SK-N-SH treated with all-trans-retinoic acid at 6 μM for 48 hours (cell line): ENCODE results near the gene FRAT2.

Experiments used
- ATAC-seq: fragments of 200-7000 bp; cut with Tn5 transposase; 3 replicates; pipeline ENCODE4 v1.9.1; 2020; ENCODE audit warnings: mild to moderate bottlenecking, moderate library complexity
- ARNTL ChIP-seq: fragments of 450-650 bp; formaldehyde crosslinking; IDR thresholded peaks from 2 replicates; pipeline ENCODE4 v1.5.0; 2020; ENCODE audit warnings: low read depth, mild to moderate bottlenecking, moderate library complexity, borderline replicate concordance
- BACH2 ChIP-seq: fragments of 250-450 bp; sonication (Bioruptor Pico); IDR thresholded peaks from 2 replicates; pipeline ENCODE4 v1.9.0; 2021; ENCODE audit warnings: mild to moderate bottlenecking, borderline replicate concordance
- CSDC2 ChIP-seq: fragments of 250-450 bp; sonication (Bioruptor Pico); IDR thresholded peaks from 2 replicates; pipeline ENCODE4 v1.5.0; 2020; ENCODE audit warnings: mild to moderate bottlenecking, moderate library complexity
- ESRRG ChIP-seq: fragments of 250-450 bp; sonication (Bioruptor Pico); IDR thresholded peaks from 2 replicates; pipeline ENCODE4 v1.6.1; 2021; ENCODE audit warnings: mild to moderate bottlenecking
- GLIS3 ChIP-seq: fragments of 250-450 bp; sonication (Bioruptor Pico); IDR thresholded peaks from 2 replicates; pipeline ENCODE4 v1.5.0; 2020; ENCODE audit warnings: mild to moderate bottlenecking, moderate library complexity
- ISL1 ChIP-seq: fragments of 250-450 bp; sonication (Bioruptor Pico); IDR thresholded peaks from 2 replicates; pipeline ENCODE4 v2.1.2; 2022; ENCODE audit warnings: mild to moderate bottlenecking, moderate library complexity
- PPARA ChIP-seq: fragments of 250-450 bp; sonication (Bioruptor Pico); IDR thresholded peaks from 2 replicates; pipeline ENCODE4 v1.5.0; 2020; ENCODE audit warnings: mild to moderate bottlenecking, borderline replicate concordance
- RARB ChIP-seq: fragments of 250-450 bp; sonication (Bioruptor Pico); IDR thresholded peaks from 2 replicates; pipeline ENCODE4 v1.8.0; 2021; ENCODE audit warnings: mild to moderate bottlenecking, moderate library complexity
- SNAI2 ChIP-seq: fragments of 250-450 bp; sonication (Bioruptor Pico); IDR thresholded peaks from 2 replicates; pipeline ENCODE4 v1.5.0; 2020; ENCODE audit warnings: mild to moderate bottlenecking, moderate library complexity
- TCF4 ChIP-seq: fragments of 250-450 bp; sonication (Bioruptor Pico); IDR thresholded peaks from 2 replicates; pipeline ENCODE4 v1.8.0; 2021; ENCODE audit warnings: mild to moderate bottlenecking, moderate library complexity, borderline replicate concordance
- TOX ChIP-seq: fragments of 250-450 bp; sonication (Bioruptor Pico); IDR thresholded peaks from 2 replicates; pipeline ENCODE4 v1.8.0; 2021; ENCODE audit warnings: mild to moderate bottlenecking, moderate library complexity, borderline replicate concordance
- ZC3H10 ChIP-seq: fragments of 250-450 bp; sonication (Bioruptor Pico); IDR thresholded peaks from 2 replicates; pipeline ENCODE4 v1.5.1; 2021; ENCODE audit warnings: mild to moderate bottlenecking, moderate library complexity
- ZFP3 ChIP-seq: fragments of 250-450 bp; sonication (Bioruptor Pico); IDR thresholded peaks from 2 replicates; pipeline ENCODE4 v1.5.0; 2020; ENCODE audit warnings: mild to moderate bottlenecking, moderate library complexity
- ZFP30 ChIP-seq: fragments of 450-650 bp; formaldehyde crosslinking; IDR thresholded peaks from 2 replicates; pipeline ENCODE4 v1.5.0; 2022; ENCODE audit warnings: mild to moderate bottlenecking, moderate library complexity
- ZNF565 ChIP-seq: fragments of 450-650 bp; formaldehyde crosslinking; conservative IDR thresholded peaks from 2 replicates; pipeline ENCODE4 v1.5.0; 2020; ENCODE audit warnings: low read depth, mild to moderate bottlenecking, moderate library complexity
- ZNF70 ChIP-seq: fragments of 450-650 bp; formaldehyde crosslinking; IDR thresholded peaks from 2 replicates; pipeline ENCODE4 v1.5.0; 2020; ENCODE audit warnings: mild to moderate bottlenecking, moderate library complexity
- ZNF8 ChIP-seq: fragments of 450-650 bp; formaldehyde crosslinking; IDR thresholded peaks from 2 replicates; pipeline ENCODE4 v1.5.0; 2020; ENCODE audit warnings: mild to moderate bottlenecking, moderate library complexity
- TF ChIP-seq, protein P1 (sequence below): fragments of 250-450 bp; sonication (Bioruptor Pico); IDR thresholded peaks from 2 replicates; pipeline ENCODE4 v1.8.0; 2021; ENCODE audit warnings: low read depth, mild to moderate bottlenecking, moderate library complexity, borderline replicate concordance
- TF ChIP-seq, protein P2 (sequence below): fragments of 250-450 bp; sonication (Bioruptor Pico); IDR thresholded peaks from 2 replicates; pipeline ENCODE4 v1.8.0; 2020; ENCODE audit warnings: mild to moderate bottlenecking, moderate library complexity, borderline replicate concordance
- TF ChIP-seq, protein P3 (sequence below): fragments of 250-450 bp; sonication (Bioruptor Pico); IDR thresholded peaks from 2 replicates; pipeline ENCODE4 v1.5.0; 2020; ENCODE audit warnings: mild to moderate bottlenecking, moderate library complexity
- TF ChIP-seq, protein P4 (sequence below): fragments of 250-450 bp; sonication (Bioruptor Pico); IDR thresholded peaks from 2 replicates; pipeline ENCODE4 v1.5.1; 2020; ENCODE audit warnings: low read depth, mild to moderate bottlenecking, moderate library complexity

FRAT2 gene

DNA sequence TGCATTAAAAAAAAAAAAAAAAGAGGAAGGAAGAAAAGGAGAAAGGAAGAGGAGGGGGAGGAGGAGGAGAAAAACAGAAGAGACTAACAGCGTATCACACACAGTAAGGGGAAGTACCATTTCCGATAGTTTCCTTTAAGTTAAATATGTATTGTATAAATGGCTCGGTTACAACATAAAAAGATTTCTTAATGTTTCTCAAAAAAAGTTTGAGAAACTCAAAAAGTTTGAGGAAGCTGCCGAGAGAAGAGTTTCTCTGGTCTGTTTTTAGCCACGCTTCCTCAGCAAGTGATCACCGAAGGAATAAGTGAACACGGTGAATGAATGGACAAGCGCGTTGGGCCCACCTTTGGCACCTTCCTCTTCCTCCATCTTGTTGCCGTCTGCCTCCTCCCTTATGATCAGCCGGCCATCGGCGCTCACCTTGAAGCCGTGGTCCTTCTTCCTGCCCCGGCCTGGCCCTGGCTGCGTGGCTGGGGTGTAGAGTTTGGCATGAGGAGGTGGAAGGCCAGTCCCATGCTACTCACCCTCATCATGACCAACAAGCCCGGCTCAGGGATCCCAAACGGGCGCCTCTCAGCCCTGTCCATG, 31.3 kb upstream of the FRAT2 start:
- TF ChIP-seq, protein P1, sequence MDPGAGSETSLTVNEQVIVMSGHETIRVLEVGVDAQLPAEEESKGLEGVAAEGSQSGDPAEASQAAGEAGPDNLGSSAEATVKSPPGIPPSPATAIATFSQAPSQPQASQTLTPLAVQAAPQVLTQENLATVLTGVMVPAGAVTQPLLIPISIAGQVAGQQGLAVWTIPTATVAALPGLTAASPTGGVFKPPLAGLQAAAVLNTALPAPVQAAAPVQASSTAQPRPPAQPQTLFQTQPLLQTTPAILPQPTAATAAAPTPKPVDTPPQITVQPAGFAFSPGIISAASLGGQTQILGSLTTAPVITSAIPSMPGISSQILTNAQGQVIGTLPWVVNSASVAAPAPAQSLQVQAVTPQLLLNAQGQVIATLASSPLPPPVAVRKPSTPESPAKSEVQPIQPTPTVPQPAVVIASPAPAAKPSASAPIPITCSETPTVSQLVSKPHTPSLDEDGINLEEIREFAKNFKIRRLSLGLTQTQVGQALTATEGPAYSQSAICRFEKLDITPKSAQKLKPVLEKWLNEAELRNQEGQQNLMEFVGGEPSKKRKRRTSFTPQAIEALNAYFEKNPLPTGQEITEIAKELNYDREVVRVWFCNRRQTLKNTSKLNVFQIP (CRISPR knock-in tag) = no peak
- ATAC-seq = no peak

DNA sequence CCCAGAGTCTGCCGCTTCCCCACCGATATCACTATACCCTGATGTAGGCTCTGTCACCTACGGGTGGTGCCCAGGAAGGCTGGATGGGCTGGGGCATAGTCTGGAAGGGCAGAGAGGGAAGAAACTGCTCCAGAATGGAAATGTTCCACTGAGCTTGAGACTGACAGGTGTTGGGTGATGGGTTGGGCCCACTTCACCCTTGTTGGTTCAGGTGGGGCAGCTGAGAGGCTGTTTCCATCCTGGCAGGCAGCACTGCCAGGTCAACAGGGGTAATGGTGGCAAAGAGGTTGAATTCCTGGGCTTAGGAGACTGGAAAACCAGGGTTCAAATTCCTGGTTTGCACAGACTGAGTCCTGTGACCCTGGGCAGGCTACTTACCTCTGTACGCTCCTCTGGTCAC, 28.5 kb upstream of the FRAT2 start:
- TF ChIP-seq ZNF8 = no peak
- TF ChIP-seq, protein P2, sequence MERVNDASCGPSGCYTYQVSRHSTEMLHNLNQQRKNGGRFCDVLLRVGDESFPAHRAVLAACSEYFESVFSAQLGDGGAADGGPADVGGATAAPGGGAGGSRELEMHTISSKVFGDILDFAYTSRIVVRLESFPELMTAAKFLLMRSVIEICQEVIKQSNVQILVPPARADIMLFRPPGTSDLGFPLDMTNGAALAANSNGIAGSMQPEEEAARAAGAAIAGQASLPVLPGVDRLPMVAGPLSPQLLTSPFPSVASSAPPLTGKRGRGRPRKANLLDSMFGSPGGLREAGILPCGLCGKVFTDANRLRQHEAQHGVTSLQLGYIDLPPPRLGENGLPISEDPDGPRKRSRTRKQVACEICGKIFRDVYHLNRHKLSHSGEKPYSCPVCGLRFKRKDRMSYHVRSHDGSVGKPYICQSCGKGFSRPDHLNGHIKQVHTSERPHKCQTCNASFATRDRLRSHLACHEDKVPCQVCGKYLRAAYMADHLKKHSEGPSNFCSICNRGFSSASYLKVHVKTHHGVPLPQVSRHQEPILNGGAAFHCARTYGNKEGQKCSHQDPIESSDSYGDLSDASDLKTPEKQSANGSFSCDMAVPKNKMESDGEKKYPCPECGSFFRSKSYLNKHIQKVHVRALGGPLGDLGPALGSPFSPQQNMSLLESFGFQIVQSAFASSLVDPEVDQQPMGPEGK (CRISPR knock-in tag) = no peak
- no peak for TF ChIP-seq GLIS3 (CRISPR knock-in tag)
- TF ChIP-seq, protein P3, sequence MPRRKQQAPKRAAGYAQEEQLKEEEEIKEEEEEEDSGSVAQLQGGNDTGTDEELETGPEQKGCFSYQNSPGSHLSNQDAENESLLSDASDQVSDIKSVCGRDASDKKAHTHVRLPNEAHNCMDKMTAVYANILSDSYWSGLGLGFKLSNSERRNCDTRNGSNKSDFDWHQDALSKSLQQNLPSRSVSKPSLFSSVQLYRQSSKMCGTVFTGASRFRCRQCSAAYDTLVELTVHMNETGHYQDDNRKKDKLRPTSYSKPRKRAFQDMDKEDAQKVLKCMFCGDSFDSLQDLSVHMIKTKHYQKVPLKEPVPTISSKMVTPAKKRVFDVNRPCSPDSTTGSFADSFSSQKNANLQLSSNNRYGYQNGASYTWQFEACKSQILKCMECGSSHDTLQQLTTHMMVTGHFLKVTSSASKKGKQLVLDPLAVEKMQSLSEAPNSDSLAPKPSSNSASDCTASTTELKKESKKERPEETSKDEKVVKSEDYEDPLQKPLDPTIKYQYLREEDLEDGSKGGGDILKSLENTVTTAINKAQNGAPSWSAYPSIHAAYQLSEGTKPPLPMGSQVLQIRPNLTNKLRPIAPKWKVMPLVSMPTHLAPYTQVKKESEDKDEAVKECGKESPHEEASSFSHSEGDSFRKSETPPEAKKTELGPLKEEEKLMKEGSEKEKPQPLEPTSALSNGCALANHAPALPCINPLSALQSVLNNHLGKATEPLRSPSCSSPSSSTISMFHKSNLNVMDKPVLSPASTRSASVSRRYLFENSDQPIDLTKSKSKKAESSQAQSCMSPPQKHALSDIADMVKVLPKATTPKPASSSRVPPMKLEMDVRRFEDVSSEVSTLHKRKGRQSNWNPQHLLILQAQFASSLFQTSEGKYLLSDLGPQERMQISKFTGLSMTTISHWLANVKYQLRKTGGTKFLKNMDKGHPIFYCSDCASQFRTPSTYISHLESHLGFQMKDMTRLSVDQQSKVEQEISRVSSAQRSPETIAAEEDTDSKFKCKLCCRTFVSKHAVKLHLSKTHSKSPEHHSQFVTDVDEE = no peak
- no peak for TF ChIP-seq ESRRG
- no peak for TF ChIP-seq ISL1 (CRISPR knock-in tag)
- no peak for TF ChIP-seq ZNF565
- TF ChIP-seq, protein P4, sequence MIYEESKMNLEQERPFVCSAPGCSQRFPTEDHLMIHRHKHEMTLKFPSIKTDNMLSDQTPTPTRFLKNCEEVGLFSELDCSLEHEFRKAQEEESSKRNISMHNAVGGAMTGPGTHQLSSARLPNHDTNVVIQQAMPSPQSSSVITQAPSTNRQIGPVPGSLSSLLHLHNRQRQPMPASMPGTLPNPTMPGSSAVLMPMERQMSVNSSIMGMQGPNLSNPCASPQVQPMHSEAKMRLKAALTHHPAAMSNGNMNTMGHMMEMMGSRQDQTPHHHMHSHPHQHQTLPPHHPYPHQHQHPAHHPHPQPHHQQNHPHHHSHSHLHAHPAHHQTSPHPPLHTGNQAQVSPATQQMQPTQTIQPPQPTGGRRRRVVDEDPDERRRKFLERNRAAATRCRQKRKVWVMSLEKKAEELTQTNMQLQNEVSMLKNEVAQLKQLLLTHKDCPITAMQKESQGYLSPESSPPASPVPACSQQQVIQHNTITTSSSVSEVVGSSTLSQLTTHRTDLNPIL (CRISPR knock-in tag) = no peak
- TF ChIP-seq ZFP30 = no peak
- no peak for TF ChIP-seq ZNF70 (CRISPR knock-in tag)
- TF ChIP-seq TCF4 = no peak
- no peak for TF ChIP-seq ZC3H10 (CRISPR knock-in tag)
- TF ChIP-seq ZFP3 = no peak
- TF ChIP-seq, protein P1 (CRISPR knock-in tag) = no peak
- TF ChIP-seq CSDC2 = no peak
- TF ChIP-seq TOX = no peak
- no peak for TF ChIP-seq BACH2
- TF ChIP-seq SNAI2 (CRISPR knock-in tag) = no peak
- no peak for TF ChIP-seq RARB (CRISPR knock-in tag)

DNA sequence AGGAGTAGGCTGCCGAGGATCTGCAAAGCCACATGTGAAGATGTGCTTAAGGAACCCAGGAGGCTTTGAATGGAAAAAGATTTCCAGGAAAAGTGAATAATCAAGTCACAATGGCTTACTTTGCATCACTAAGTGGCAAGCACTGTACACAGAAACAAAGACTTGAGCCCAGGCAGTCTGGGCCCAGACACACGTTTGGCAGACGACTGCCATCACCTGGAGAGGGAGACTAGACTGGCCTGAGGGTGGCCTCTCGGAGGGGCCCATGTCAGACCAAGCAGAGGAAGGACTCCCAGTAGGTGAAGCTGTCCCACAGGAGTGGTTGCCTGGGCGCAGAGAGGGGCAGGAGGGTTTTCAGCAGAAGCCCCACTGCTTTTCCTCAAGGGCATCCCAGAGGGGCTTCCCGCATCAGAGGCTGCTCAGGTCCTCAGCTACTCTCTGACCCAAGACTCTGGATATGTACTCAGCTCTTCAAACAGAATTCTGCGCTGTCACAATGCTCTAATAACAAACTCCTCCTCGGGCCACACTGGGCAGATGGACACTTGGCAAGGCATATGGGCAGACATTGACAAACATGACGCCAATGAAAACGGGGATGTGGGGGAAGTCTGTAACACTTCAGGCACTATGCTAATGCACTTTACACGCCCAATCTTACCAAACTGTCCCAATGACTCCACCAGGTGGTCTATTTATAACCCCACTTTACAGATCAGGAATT, 27.9 kb upstream of the FRAT2 start:
- ATAC-seq = no peak
- TF ChIP-seq ZNF565 (no peak), ZFP3 (no peak)
- TF ChIP-seq, all 23 proteins: peak for 0

More for the DNA sequence above, 28.5 kb upstream of the FRAT2 start:
- no peak for ATAC-seq

DNA sequence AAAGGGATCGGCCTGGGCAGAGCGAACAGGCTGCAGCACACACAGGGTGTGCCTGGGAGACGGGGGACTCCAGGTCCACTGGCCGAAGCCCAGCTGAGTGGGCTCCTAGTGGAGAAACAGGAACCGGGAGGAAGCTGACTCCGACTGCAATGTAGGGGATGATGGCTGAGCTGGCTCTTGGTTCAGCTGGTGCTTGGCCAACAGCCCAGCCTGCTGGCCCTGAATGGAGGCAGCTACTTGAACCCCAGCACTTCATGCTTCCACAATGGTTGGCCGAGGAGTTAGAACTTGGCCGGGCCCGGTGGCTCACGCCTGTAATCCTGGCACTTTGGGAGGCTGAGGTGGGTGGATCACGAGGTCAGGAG, 27.0 kb upstream of the FRAT2 start:
- no peak for ATAC-seq
- TF ChIP-seq ISL1 (CRISPR knock-in tag) (no peak), TCF4 (no peak), ZFP3 (no peak), ZC3H10 (CRISPR knock-in tag) (no peak), PPARA (CRISPR knock-in tag) (no peak), TOX (no peak), ZNF8 (no peak), RARB (CRISPR knock-in tag) (no peak), ARNTL (CRISPR knock-in tag) (no peak), CSDC2 (no peak), ZFP30 (no peak)
- TF ChIP-seq, protein P4 (CRISPR knock-in tag) = no peak
- TF ChIP-seq, protein P2 (CRISPR knock-in tag) = no peak
- TF ChIP-seq, protein P1 (CRISPR knock-in tag) = no peak
